ENCODE data around the gene FER.
"Not testable (repeated sequence)": the region's sequence is repeated elsewhere in the genome, so short reads cannot be mapped to it uniquely, and the experiment has no call there.

Gene FER

DNA sequence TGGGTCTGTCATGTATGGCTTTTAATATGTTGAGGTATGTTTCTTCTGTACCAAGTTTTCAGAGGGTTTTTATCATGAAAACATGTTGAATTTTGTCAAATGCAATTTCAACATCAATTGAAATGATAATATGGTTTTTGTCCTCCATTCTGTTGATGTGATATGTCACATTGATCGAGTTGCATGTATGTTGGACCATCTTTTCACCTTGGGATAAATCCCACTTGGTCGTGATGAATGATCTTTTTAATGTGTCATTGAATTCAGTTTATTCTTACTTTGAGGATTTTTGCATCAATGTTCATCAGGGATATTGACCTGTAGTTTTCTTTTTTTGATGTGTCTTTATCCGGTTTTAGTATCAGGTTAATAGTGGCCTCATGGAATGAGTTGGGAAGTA, 373.5 kb downstream of the FER start:
- no peak for DNase-seq (ENCODE audit: low spot score)

DNA sequence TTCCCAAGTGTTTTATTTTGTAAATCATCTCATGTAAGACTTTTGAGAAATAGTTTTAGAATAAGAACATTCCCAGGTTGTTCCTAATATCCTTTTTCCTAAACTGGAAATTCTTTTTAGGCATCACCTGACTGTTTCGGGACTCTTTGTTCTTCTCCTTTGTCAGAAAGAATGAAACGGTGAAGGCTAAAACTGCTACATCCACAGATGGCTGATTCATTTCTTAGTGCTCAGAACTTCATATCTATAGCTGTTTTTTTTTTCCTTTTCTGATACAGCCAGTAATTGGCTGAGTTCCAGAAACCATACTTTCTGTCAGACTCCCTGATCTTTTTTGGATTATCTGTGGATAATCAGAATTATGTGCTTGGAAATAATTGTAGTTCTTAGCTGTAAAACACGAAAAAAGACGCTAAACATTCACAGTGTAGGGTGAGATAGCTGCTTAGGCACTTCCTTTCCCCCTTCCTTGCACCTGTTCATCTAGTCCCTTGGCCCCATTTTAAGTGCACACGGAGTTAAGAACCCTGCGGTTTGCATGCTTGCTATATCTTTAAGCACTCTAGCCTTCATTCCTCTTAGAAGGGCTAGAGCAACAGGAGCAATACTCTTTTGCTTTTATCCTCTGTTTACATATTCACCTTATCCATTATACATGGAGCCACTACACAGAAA, 378.2 kb downstream of the FER start:
- DNase-seq (ENCODE audit: low spot score): no peak

DNA sequence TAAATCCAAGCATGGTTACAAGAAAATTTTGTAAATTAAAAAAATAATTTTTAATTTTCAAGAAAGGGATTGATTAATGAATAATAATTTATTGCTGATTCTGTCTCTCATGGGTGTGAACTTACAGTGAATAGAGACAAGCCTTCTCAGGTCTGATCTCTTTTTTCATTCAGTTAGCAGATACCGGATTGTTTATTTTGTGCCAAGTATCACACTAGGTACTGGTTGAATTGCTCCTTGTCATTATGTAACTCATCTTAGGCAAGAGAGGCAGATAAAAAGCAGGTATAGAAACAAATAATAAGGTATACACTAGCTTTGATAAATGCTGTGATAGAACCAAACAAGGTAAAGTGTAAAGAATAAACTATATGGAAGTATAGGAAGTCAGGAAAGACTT, 378.8 kb downstream of the FER start:
- no peak for DNase-seq (ENCODE audit: low spot score)

DNA sequence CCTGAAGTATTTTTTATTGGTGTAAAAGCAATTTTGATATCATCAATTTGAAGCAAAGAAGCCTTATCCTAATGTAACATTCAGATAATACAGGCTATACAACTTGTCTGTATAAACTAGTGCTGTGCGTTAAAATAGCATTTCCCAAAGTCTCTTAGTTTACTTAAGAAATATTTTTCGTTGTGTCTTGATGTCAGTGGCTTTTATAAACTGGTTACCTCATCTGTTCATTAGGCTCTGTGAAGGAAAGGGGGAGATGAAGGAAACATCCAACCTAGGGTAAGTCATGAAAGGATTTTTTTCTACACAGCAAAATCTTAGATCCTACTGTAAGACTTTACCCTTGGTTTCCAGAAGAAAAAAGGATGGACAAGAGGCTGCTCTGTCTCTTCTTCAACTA, 389.2 kb downstream of the FER start:
- no peak for DNase-seq (ENCODE audit: low spot score)

DNA sequence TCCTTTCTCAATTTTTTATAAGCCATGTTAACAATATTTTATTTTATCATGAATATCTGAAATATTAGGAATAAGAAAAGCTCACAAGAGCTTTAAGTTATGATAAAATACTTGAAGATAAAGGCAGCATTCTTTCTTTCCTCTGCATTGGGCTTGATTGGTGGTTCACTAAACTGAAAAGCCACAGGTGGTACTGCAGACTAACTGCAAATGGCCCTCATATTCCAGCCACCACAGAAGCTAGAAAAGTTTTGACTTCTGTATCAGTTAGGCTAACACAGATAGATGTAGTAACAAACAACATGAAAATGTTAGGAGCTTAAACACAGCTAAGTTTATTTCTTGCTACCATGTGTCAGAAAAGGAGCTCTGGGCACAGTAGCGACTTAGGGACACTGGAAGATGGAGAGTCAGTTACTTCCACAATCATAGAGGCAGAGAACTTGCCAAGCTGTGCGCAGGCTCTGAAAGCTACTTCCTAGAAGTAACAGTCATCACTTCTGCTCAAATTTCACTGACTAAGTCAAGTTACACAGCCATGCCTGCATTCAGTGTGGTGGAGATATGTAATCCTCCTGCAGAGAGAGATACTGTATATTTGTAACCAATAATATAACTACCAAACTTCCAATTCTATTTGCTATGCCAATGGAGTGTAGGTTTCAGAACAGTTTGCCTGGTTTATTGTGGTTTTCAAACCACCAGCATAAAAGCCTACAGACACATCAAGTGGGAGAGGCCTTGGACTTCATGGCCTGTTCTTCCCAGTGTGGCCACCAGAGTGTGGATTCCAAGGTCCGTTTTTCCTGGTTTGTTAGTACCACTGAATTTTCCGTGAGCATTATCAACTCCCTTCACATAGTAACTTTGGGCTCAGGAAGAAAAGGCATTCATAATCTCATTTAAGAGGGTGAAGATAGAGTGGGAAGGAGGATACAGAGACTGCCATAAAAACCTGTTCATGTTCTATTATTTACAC, 393.8 kb downstream of the FER start:
- DNase-seq (ENCODE audit: low spot score): no peak

DNA sequence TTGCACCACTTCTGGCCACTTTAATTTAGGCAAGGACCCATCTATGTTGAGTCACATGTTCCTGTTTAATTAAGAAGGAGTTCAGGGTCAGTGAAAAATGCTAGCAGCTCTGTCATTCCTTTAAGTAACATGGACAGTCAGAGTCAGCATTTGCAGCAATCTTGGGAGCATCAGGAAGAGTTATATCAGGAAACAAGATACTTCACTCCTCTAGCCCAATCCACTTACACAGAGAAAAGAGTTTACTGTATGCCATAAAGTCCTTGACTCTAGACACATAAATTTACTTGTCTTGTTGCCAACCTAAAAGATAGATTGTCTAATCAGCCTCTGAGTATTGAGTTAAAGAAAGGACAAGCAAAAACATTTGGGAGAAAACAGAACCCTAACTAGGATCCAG, 395.3 kb downstream of the FER start:
- DNase-seq (ENCODE audit: low spot score): no peak

DNA sequence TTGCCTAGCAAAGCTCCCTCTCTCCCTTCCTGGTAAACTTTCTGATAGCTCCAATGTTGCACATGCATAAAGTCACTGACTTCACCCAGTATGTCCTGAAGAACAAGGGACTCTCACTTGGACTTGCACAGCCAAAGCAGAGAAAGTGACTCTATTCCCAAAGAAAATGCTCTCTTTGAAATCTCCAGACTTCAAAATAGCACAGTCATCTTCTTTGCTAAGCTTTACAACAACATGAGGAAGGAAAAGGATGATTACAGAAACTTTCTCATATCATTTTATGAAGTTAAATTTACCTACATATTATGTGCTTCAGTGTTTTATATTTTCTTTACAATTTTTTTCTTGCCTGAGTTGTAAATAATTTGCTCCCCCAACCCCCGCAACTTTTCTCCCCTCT, 397.4 kb downstream of the FER start:
- DNase-seq (ENCODE audit: low spot score): no peak

DNA sequence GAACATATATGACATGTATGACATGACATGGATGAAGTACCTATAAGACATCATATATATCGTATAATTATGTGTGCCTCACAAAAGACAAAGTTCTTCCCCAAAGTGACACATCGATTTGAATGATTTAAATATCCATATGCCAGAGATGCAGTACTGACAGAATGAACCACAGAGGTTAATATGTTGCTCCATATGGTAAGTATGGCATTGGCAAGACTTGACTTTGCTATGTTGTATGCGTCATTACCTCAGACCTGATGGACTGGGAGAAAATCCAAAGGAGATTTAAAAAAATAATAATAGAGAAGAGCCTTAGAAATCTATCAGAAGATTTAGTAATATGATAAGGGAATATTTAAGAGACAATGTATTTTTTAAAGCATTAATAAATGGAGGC, 398.9 kb downstream of the FER start:
- no peak for DNase-seq (ENCODE audit: low spot score)

DNA sequence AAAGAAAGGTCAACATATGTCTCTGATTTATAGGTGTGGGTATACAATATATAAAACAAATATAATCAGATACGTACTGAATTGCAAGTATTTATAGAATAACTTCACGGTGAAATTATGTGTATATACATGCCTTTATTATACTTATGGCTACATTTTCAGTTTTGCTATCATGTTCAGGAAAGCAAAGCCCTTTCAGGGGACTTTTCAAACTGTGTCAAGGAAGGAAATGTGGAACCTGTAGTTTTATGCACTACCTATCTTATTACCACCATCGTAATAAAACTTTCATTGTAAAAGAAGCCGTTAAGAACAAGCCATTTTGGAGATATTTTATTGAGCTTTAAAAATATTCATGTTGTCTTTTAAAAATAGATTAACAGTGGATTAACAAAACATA, 404.9 kb downstream of the FER start:
- no peak for DNase-seq (ENCODE audit: low spot score)

DNA sequence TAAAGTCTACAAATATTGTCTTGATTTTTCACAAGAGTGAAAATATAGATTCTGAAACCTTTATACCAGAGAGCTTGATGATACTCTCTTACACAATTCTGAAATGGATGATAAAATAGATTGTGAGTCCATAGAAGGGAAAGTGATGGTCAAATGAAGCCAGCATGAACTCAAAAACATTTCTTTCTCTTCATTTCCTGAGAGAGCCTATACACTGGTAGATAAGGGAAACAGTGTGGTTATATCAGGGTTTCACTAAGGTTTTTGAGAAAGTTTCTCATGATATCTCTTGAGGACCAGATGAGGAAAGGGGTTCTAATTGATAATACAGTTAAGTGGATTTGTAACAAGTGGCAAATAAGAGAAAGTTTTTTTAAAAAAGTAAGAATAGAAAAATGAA, 407.9 kb downstream of the FER start:
- no peak for DNase-seq (ENCODE audit: low spot score)

DNA sequence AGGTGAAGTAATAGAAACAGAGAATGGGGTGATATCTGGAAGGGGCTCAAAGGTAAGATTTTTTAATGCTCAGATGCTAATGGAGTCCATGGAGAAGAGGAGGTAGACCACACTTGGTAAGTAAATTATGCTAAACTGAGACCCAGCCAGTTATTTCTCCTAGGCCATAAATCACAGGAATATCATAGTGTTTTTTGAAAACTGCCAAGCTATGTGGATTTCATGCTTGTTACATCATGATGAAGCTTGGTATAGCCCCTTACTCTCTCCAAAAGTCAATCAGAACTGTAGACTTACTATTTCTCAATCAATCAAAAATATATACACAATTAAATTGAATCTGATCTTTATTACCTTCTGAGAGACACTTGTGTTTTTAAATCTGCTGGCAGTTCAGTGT, 409.2 kb downstream of the FER start:
- no peak for DNase-seq (ENCODE audit: low spot score)

DNA sequence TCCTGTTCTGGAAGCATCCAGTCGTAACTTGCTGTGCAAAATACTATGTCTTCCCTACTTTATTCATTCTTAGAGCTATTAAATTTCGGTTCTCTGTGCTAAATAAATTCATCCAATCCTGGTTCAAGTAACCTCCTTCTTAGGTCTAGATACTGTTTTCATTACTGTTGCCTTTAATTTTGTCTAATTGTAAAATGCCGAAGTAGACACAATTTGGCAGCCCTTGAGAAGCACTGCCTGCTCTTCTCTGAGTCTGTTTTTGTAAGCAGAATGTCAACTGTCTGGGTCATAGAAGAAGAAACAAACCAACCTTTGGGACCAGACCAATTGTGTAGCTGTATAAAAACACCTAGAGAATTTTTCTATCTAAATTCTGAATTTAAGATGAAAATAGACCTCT, 412.8 kb downstream of the FER start:
- DNase-seq (ENCODE audit: low spot score): no peak

DNA sequence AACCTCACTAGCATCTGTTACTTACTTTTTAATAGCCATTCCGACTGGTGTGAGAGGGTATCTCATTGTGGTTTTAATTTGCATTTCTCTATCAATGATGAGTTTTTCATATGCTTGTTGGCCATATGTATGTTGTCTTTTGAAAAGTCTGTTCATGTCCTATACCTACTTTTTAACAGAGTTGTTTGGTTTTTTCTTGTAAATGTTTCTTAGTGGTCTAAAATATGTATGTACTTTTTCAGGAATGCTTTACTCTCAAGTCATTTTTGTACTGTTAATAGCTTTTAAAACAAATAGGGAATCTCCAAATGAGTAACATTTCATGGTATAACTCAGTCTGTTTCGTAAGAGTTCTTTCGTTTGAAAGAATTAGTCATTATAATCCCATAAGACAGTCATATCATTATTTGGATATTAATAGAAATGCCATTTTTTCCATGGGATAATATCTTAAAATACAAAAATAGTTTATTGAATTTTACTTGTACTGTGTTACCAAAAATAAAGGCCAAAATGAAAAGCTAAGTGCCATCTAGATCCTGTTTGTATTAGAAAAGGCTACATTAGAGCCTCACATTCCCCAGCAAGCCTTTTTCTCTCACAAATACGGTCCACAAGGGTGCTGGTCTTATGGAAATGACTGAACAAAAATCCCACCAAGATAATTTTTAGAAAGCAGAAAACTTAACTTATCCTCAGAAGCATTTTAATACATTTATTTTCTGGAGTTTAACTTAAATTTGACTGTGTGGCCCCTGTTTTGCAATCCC, 414.4 kb downstream of the FER start:
- DNase-seq (ENCODE audit: low spot score): no peak

DNA sequence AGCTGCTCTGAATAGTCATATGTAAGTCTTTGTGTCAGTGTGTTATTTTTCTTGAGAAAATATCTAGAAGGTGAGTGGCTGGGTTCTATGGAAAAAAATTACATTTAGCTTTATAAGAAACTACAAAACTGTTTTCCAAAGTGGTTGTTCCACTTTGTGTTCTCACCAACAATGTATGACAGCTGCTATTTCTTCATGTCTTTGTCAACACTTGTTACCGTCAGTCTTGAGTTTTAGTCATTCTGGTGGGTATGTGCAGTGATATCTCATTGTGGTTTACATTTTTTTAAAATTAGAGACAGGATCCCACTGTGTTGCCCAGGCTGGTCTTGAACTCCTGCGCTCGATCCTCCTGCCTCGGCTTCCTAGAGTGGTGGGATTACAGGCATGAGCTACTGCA, 415.6 kb downstream of the FER start:
- no peak for DNase-seq (ENCODE audit: low spot score)

DNA sequence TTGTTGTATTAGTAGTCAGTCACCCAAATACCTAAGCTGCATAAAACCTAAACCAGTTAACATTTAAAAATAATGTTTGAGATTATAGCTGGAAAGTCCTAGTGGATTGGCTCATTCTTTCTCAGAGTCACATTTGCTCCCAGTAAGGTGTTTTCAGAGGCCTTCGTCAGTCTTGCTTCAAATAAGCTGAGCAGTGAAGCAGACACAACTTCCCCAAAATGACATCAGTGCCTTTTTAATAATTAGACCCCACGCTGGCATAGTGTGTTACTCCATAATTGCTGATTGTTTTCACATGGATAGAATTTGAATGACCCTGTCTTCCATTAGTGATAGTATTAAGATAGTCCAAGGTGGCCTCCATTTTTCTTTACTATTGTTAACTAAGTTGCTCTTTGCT, 416.3 kb downstream of the FER start:
- no peak for DNase-seq (ENCODE audit: low spot score)

DNA sequence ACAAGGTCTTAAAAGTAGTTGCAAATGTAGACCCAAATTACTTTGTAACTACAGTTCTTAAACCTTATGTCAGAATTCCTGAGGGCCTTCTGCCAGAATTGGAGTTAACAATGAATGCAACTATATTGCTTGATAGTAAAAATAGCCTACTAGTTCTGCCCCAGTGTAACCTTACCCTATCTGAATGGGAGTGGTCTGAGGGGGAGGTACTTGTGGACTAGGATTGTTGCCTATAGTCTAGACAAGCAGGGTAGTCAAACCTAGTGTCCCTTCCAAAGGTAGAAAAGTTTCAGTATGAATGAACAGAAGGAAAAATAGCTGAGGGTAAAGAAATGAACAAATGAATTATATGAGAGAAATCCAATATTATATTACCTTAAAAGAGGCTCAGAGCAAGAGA, 419.9 kb downstream of the FER start:
- no peak for DNase-seq (ENCODE audit: low spot score)

DNA sequence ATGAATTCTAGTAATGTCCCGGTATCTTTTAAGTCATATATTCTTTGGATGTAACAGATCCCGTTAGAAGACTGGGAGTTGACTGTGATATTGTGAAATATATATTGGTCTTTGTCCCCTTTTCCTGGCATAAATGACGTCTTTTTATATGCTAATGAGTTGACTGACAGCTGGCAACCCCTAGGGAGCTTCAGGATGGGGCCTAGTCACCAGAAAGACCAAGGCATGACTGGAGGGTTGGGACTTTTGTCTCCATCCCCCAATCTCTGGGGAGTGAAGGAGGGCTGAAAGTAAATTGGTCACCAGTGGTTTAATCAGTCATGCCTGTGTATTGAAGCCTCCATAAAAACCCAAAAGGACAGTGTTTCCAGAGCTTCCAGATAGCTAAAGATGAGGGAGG, 420.5 kb downstream of the FER start:
- no peak for DNase-seq (ENCODE audit: low spot score)

DNA sequence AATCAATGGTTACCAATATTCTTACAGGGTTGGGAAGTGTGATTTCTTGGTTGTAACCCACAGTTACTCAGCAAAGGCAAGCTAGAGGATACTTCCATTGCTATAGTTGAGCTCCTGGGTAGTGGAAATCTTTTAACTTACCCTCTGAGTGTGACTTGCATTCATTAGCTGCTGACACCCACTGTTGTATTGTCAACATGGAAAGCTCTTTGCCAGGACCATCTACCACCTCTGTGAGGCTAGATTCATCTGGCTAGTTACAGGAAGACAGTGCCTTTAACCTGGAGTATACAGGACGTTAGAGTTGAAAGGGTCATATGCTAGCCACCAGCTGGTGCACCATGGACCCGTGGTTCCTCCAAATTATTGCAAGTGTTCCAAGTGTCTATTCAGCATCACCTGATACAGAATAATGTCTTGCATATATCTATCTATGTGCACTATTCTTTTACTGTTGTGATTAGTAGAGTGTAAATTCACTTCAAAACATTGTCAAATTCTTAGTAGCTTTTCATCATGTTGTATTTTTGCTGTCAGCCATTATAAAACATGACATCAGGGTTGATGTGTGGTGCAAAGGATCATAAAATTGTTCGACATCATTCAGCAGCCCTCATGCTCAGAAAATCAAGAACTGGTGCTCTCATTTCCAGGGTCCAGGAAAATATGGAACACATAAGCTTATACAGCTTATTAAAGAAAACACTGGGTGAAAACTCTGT, 423.1 kb downstream of the FER start:
- no peak for DNase-seq (ENCODE audit: low spot score)

DNA sequence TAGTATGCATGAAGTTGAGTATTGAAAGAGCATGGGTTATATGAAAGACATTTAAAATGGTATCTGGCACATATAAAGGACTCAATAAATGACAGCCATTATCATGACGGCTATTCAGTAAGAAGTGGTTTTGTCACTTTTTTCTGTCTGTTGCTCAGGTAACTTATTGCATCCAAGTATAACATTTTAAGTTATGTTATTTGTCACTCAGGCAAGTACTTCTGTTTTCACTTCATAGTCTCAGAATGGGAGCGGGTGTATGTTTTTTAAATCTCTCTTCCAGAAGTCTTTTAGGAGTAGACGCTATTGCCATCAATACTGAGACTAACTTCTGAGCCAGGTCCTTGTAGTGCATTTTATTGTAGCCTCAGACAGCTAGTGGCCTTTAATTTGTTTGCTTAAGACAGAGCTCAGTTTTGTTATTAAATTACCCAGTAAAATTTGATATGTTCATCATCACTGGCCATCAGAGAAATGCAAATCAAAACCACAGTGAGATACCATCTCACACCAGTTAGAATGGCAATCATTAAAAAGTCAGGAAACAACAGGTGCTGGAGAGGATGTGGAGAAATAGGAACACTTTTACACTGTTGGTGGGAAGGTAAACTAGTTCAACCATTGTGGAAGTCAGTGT, 423.9 kb downstream of the FER start:
- DNase-seq (ENCODE audit: low spot score): not testable (repeated sequence)

DNA sequence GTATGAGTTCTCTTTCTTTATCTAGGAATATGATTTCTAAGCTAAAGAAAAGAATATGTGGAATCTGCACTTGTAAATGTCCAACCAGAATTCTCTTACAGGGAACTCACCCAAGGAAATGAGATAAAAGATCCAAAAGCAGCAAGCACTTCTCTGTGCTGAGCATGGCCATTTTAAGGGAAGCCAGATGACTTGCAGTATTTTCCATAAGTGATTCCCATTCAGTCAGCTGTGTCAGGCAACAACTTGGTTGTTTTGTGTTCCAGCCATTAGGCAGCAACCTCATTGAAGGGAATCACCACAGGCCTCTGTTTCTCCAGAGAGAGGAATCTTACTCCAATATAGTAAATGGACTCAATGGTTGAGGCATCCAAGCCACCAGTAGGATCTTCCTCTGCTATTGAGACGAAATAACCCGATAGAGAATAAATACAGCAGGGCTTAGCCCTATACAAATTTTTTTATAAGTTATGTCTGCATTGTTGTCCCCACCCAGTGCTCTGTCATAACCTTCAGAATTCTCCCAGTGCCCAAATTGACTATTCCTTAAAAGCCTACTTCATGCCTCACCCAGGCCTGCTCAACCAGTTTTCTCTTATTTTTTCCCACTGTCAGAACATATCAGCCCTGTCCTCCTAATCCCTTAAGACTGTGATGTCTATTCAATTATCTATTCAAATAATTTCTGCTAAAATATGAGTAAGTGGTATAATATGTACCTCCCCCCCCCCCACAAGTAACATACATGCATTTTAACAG, 425.5 kb downstream of the FER start:
- DNase-seq (ENCODE audit: low spot score): no peak

DNA sequence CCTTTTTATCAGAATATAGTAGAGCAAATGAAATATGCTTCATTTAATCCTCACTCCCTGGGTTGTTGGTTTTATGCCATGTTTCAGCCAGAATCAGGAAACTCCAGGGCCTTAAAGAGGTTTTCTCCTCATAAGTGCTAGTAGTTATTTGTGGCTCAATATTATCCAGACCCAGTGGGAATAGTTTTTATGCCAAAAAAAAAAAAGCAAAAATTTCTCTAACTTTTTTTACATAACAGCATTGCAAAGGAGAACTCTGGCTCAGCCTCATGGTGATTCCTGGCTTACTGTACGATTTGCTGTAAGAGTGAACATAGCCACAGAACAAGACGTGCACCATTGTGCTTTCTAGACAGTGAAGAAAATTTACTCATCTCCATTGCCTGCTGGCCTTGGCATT, 429.5 kb downstream of the FER start:
- no peak for DNase-seq (ENCODE audit: low spot score)

Data from Ammon's horn (tissue), 1 donor.